Right atrium auricular region (tissue), 2 donors: Measurements from ENCODE around the gene HSD17B7. TPM values are rescaled to one million over a fixed set of nuclear protein-coding genes. Genes with fewer than 3 reads are reported as not detected.
A peak's percentile ranks its signal among the peaks of the same experiment; 100 is the strongest.
"Not testable (repeated sequence)": the region's sequence is repeated elsewhere in the genome, so short reads cannot be mapped to it uniquely, and the experiment has no call there.

Experiments
- DNase-seq: peaks from one replicate; pipeline ENCODE4 v3.0.0-alpha.2; 2019; ENCODE audit warnings: low spot score
- H3K27ac ChIP-seq, 2 donors: fragments of 200-600 bp; sonication (generic); 1 replicate in 1 of 2; 2 replicates in 1 of 2; pipeline ENCODE4 v1.5.1; 2016 to 2019
- H3K27me3 ChIP-seq, 2 donors: fragments of 200-600 bp; sonication (generic); one replicate each; pipeline versions ENCODE4 v1.5.1 to v1.6.0; 2017 to 2019
- H3K36me3 ChIP-seq: fragments of 200-600 bp; sonication (generic); one replicate; pipeline ENCODE4 v1.5.1; 2016
- H3K4me1 ChIP-seq, 2 donors: fragments of 200-600 bp; sonication (generic); one replicate each; pipeline versions ENCODE4 v1.5.1 to v1.6.0; 2017 to 2019
- H3K4me3 ChIP-seq, 2 donors: fragments of 200-600 bp; sonication (generic); 1 replicate in 1 of 2; 2 replicates in 1 of 2; pipeline ENCODE4 v1.5.1; 2017 to 2019; ENCODE audit warnings: mild to moderate bottlenecking in 1 of 2, moderate library complexity in 1 of 2
- H3K9me3 ChIP-seq, 2 donors: fragments of 200-600 bp; sonication (generic); one replicate each; pipeline ENCODE4 v1.5.1; 2019
- CTCF ChIP-seq, 2 donors: fragments of 200-600 bp; sonication (generic); IDR thresholded peaks; one replicate each; pipeline ENCODE4 v1.5.1; 2019; ENCODE audit warnings: antibody characterized with exemption in 2 of 2
- total RNA-seq, 2 donors: library from RNA; depleted of rRNA; stranded (reverse); fragments of >200 nt; gene quantifications; one replicate each; pipeline ENCODE4 v1.1.0, GENCODE V29; 2016

HSD17B7 gene
- total RNA-seq, 2 donors from 2014 or later: 5.6 to 6.9 TPM

- TF ChIP-seq CTCF (IDR thresholded peaks at IDR 0.05): no peak
- Histone ChIP-seq H3K9me3 (no peaks in the 10 kb centered on the region), H3K27ac (no peak overlapping the region), H3K36me3 (peaks cover 47% of the 10 kb centered on the region), H3K4me3 (no peak overlapping the region), H3K27me3 (no peaks in the 10 kb centered on the region), H3K4me1 (no peaks in the 10 kb centered on the region)
- DNase-seq: no peak
Measured at GRCh38 chr1:162779043-162779442, 11.5 kb upstream of the HSD17B7 start.

- H3K4me1 ChIP-seq: no peaks in the 10 kb centered on the region
- peaks cover 36% of the 10 kb centered on the region for H3K36me3 ChIP-seq
- TF ChIP-seq CTCF (IDR thresholded peaks at IDR 0.05): no peak
- H3K9me3 ChIP-seq: no peaks in the 10 kb centered on the region
- no peaks in the 10 kb centered on the region for H3K27me3 ChIP-seq
- H3K4me3 ChIP-seq: no peak overlapping the region
- H3K27ac ChIP-seq: no peak overlapping the region
- no peak for DNase-seq
Measured at GRCh38 chr1:162782671-162783070, 7.8 kb upstream of the HSD17B7 start.

- DNase-seq: not testable (repeated sequence)
- peak overlapping the region in 1 of 2 donors; percentile 16 for H3K27ac ChIP-seq
Measured at GRCh38 chr1:162784926-162785325, 5.6 kb upstream of the HSD17B7 start.

GRCh38 chr1:162788783-162789182, 1.7 kb upstream of the HSD17B7 start:
- H3K4me1 ChIP-seq, DNase-seq, H3K27ac ChIP-seq, H3K27me3 ChIP-seq, H3K4me3 ChIP-seq, H3K36me3 ChIP-seq, H3K9me3 ChIP-seq: not testable (repeated sequence)

More at GRCh38 chr1:162784926-162785325, 5.6 kb upstream of the HSD17B7 start:
- not testable (repeated sequence) for H3K9me3 ChIP-seq, H3K4me1 ChIP-seq, H3K27me3 ChIP-seq, H3K4me3 ChIP-seq
- peaks cover 23% of the 10 kb centered on the region for H3K36me3 ChIP-seq

GRCh38 chr1:162790985-162791357, 469 bp downstream of the HSD17B7 start:
- Histone ChIP-seq H3K27ac (peak overlapping the region; percentile 78 to 90), H3K4me3 (peak overlapping the region; percentile 54 to 56)
- H3K4me1 ChIP-seq, DNase-seq, H3K27me3 ChIP-seq, H3K36me3 ChIP-seq, H3K9me3 ChIP-seq: not testable (repeated sequence)

- H3K9me3 ChIP-seq, DNase-seq, H3K27me3 ChIP-seq, H3K36me3 ChIP-seq, H3K4me3 ChIP-seq, H3K27ac ChIP-seq, H3K4me1 ChIP-seq: not testable (repeated sequence)
Measured at GRCh38 chr1:162794284-162794683, 3.8 kb downstream of the HSD17B7 start.

- not testable (repeated sequence) for H3K27me3 ChIP-seq, H3K36me3 ChIP-seq, H3K4me3 ChIP-seq, H3K27ac ChIP-seq, H3K9me3 ChIP-seq, DNase-seq, H3K4me1 ChIP-seq
Measured at GRCh38 chr1:162796617-162797279, 6.2 kb downstream of the HSD17B7 start.

- H3K4me1 ChIP-seq, H3K4me3 ChIP-seq, H3K27me3 ChIP-seq, H3K27ac ChIP-seq, H3K9me3 ChIP-seq: not testable (repeated sequence)
- TF ChIP-seq CTCF (IDR thresholded peaks at IDR 0.05): peak; percentile 34 to 60
- H3K36me3 ChIP-seq: peaks cover 13% of the 10 kb centered on the region
- DNase-seq: peak; percentile 76
Measured at GRCh38 chr1:162799995-162800830, 9.7 kb downstream of the HSD17B7 start.

- not testable (repeated sequence) for H3K4me1 ChIP-seq, DNase-seq, H3K27ac ChIP-seq, H3K4me3 ChIP-seq, H3K9me3 ChIP-seq, H3K27me3 ChIP-seq
- peaks cover 14% of the 10 kb centered on the region for H3K36me3 ChIP-seq
Measured at GRCh38 chr1:162807503-162807902, 17.0 kb downstream of the HSD17B7 start.

- not testable (repeated sequence) for H3K9me3 ChIP-seq, H3K27ac ChIP-seq, H3K4me1 ChIP-seq, H3K36me3 ChIP-seq, DNase-seq, H3K27me3 ChIP-seq, H3K4me3 ChIP-seq
Measured at GRCh38 chr1:162812357-162812756, 21.9 kb downstream of the HSD17B7 start.

- H3K27ac ChIP-seq: peak overlapping the region; percentile 13 to 52
- H3K4me1 ChIP-seq: not testable (repeated sequence)
Measured at GRCh38 chr1:162818136-162818535, 27.6 kb downstream of the HSD17B7 start.

GRCh38 chr1:162818666-162819065, 28.2 kb downstream of the HSD17B7 start:
- not testable (repeated sequence) for H3K9me3 ChIP-seq, H3K4me3 ChIP-seq, H3K4me1 ChIP-seq, H3K36me3 ChIP-seq, DNase-seq, H3K27me3 ChIP-seq
- peak overlapping the region in 1 of 2 donors; percentile 52 for H3K27ac ChIP-seq

More at GRCh38 chr1:162818136-162818535, 27.6 kb downstream of the HSD17B7 start:
- not testable (repeated sequence) for H3K9me3 ChIP-seq, H3K27me3 ChIP-seq, H3K4me3 ChIP-seq, DNase-seq, H3K36me3 ChIP-seq
